ENCODE measurements around the gene PNKD. TPM values are rescaled to one million over a fixed set of nuclear protein-coding genes. Genes with fewer than 3 reads are reported as not detected.
"Not testable (repeated sequence)": the region's sequence is repeated elsewhere in the genome, so short reads cannot be mapped to it uniquely, and the experiment has no call there.

PNKD gene
- total RNA-seq, 1 experiment from 2014 or later = 57.7 TPM

GRCh38 chr2:218272531-218273212 lies 2.4 kb downstream of the PNKD start:
- Histone ChIP-seq H3K27me3 (replicated peaks) (no peaks in the 10 kb centered on the region), H3K4me3 (no peak overlapping the region), H3K9me3 (replicated peaks) (no peaks in the 10 kb centered on the region), H3K36me3 (peaks cover 60% of the 10 kb centered on the region), H3K27ac (no peak overlapping the region), H3K4me1 (replicated peaks) (peaks cover 22% of the 10 kb centered on the region)
- DNase-seq (ENCODE audit: low read depth in 1 of 2, low spot score in 2 of 2) = peak; percentile 76 to 93

- H3K27me3 ChIP-seq (replicated peaks); H3K4me3 ChIP-seq; DNase-seq (ENCODE audit: low read depth in 1 of 2, low spot score in 2 of 2); H3K27ac ChIP-seq; H3K9me3 ChIP-seq (replicated peaks): not testable (repeated sequence)
- peaks cover 64% of the 10 kb centered on the region for H3K36me3 ChIP-seq
- H3K4me1 ChIP-seq (replicated peaks) = peaks cover 22% of the 10 kb centered on the region
Observed at GRCh38 chr2:218273214-218273907, 3.0 kb downstream of the PNKD start.

- Histone ChIP-seq H3K4me3 (no peak overlapping the region), H3K27ac (no peak overlapping the region), H3K9me3 (replicated peaks) (no peaks in the 10 kb centered on the region), H3K36me3 (peaks cover 67% of the 10 kb centered on the region), H3K4me1 (replicated peaks) (peaks cover 20% of the 10 kb centered on the region), H3K27me3 (replicated peaks) (no peaks in the 10 kb centered on the region)
- no peak for DNase-seq (ENCODE audit: low read depth in 1 of 2, low spot score in 2 of 2)
Observed at GRCh38 chr2:218273908-218274249, 3.6 kb downstream of the PNKD start.

GRCh38 chr2:218274586-218274985 lies 4.3 kb downstream of the PNKD start:
- peaks cover 69% of the 10 kb centered on the region for H3K36me3 ChIP-seq
- no peak overlapping the region for H3K4me3 ChIP-seq
- no peak for DNase-seq (ENCODE audit: low read depth in 1 of 2, low spot score in 2 of 2)

GRCh38 chr2:218275371-218276072 lies 5.2 kb downstream of the PNKD start:
- Histone ChIP-seq H3K27ac (no peak overlapping the region), H3K36me3 (peaks cover 77% of the 10 kb centered on the region), H3K4me3 (no peak overlapping the region), H3K4me1 (replicated peaks) (peaks cover 16% of the 10 kb centered on the region), H3K9me3 (replicated peaks) (no peaks in the 10 kb centered on the region), H3K27me3 (replicated peaks) (no peaks in the 10 kb centered on the region)
- no peak for DNase-seq (ENCODE audit: low read depth in 1 of 2, low spot score in 2 of 2)

More at GRCh38 chr2:218274586-218274985, 4.3 kb downstream of the PNKD start:
- Histone ChIP-seq H3K4me1 (replicated peaks) (peaks cover 16% of the 10 kb centered on the region), H3K9me3 (replicated peaks) (no peaks in the 10 kb centered on the region), H3K27me3 (replicated peaks) (no peaks in the 10 kb centered on the region), H3K27ac (no peak overlapping the region)

GRCh38 chr2:218276986-218277755 lies 6.9 kb downstream of the PNKD start:
- H3K4me1 ChIP-seq (replicated peaks) = peaks cover 8% of the 10 kb centered on the region
- no peaks in the 10 kb centered on the region for H3K27me3 ChIP-seq (replicated peaks)
- H3K36me3 ChIP-seq = peaks cover 81% of the 10 kb centered on the region
- no peak overlapping the region for H3K4me3 ChIP-seq
- DNase-seq (ENCODE audit: low read depth in 1 of 2, low spot score in 2 of 2) = no peak
- H3K27ac ChIP-seq = no peak overlapping the region
- no peaks in the 10 kb centered on the region for H3K9me3 ChIP-seq (replicated peaks)

- H3K9me3 ChIP-seq (replicated peaks) = no peaks in the 10 kb centered on the region
- no peak overlapping the region for H3K27ac ChIP-seq
- peaks cover 2% of the 10 kb centered on the region for H3K4me1 ChIP-seq (replicated peaks)
- H3K27me3 ChIP-seq (replicated peaks) = no peaks in the 10 kb centered on the region
- DNase-seq (ENCODE audit: low read depth in 1 of 2, low spot score in 2 of 2) = no peak
- no peak overlapping the region for H3K4me3 ChIP-seq
- peaks cover 83% of the 10 kb centered on the region for H3K36me3 ChIP-seq
Observed at GRCh38 chr2:218277921-218278320, 7.6 kb downstream of the PNKD start.

- H3K4me3 ChIP-seq = no peak overlapping the region
- H3K9me3 ChIP-seq (replicated peaks) = no peaks in the 10 kb centered on the region
- H3K27ac ChIP-seq = no peak overlapping the region
- H3K27me3 ChIP-seq (replicated peaks) = no peaks in the 10 kb centered on the region
- H3K36me3 ChIP-seq = peaks cover 82% of the 10 kb centered on the region
- H3K4me1 ChIP-seq (replicated peaks) = no peaks in the 10 kb centered on the region
- no peak for DNase-seq (ENCODE audit: low read depth in 1 of 2, low spot score in 2 of 2)
Observed at GRCh38 chr2:218278531-218279360, 8.4 kb downstream of the PNKD start.

GRCh38 chr2:218280260-218280870 lies 10.0 kb downstream of the PNKD start:
- Histone ChIP-seq H3K4me1 (replicated peaks) (peaks cover 10% of the 10 kb centered on the region), H3K27me3 (replicated peaks) (no peaks in the 10 kb centered on the region), H3K9me3 (replicated peaks) (no peaks in the 10 kb centered on the region), H3K27ac (no peak overlapping the region), H3K4me3 (no peak overlapping the region), H3K36me3 (peaks cover 76% of the 10 kb centered on the region)
- DNase-seq (ENCODE audit: low read depth in 1 of 2, low spot score in 2 of 2) = no peak

- Histone ChIP-seq H3K4me3 (no peak overlapping the region), H3K4me1 (replicated peaks) (peaks cover 21% of the 10 kb centered on the region), H3K27ac (no peak overlapping the region), H3K36me3 (peaks cover 70% of the 10 kb centered on the region), H3K27me3 (replicated peaks) (no peaks in the 10 kb centered on the region), H3K9me3 (replicated peaks) (no peaks in the 10 kb centered on the region)
- no peak for DNase-seq (ENCODE audit: low read depth in 1 of 2, low spot score in 2 of 2)
Observed at GRCh38 chr2:218281449-218281848, 11.1 kb downstream of the PNKD start.

- Histone ChIP-seq H3K9me3 (replicated peaks) (no peaks in the 10 kb centered on the region), H3K27me3 (replicated peaks) (no peaks in the 10 kb centered on the region), H3K4me3 (no peak overlapping the region), H3K27ac (no peak overlapping the region), H3K36me3 (peaks cover 61% of the 10 kb centered on the region), H3K4me1 (replicated peaks) (peaks cover 30% of the 10 kb centered on the region)
- no peak for DNase-seq (ENCODE audit: low read depth in 1 of 2, low spot score in 2 of 2)
Observed at GRCh38 chr2:218282173-218282991, 12.1 kb downstream of the PNKD start.

Data from SJSA1 (cell line).